Erythroblast (primary cell): Measurements from ENCODE around the gene EPHB1.

ENCODE experiments used
- GATA1 ChIP-seq: IDR thresholded peaks from 2 replicates; pipeline ENCODE4 v1.6.1; 2011; ENCODE audit warnings: low read depth, mild to moderate bottlenecking, control low read depth, low read length, moderate library complexity
- POLR2A ChIP-seq: IDR thresholded peaks from 2 replicates; pipeline ENCODE4 v1.6.1; 2011; ENCODE audit warnings: mild to moderate bottlenecking, low read length

DNA sequence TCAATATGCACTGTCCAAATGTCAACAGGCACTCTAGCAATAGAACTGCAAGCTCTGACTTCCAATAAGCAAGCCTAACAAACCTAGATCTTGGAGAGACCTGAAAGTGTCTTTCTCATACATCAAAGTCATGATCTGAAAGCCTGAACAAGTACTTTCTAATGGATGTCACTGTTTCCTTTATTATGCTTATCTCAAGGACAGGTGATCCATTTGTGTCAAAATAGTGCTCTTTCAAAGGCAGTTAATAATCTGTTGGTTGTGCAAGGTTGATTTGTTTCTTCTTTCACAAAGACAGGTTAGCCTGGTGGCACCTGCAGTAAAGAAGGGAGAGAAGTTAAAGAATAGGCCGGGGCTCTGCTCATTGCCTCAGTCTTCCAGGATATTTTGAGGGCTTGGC lies 146.8 kb downstream of the EPHB1 start:
- TF ChIP-seq POLR2A = no peak
- TF ChIP-seq GATA1 = no peak
